HEK293 (cell line): ENCODE results near the gene CXCL3.

Source experiments
- CTCF ChIA-PET: fragments of 350-600 bp; formaldehyde crosslinking; extraction: SDS; loops from one replicate; lab custom pipeline; 2021; ENCODE audit warnings: antibody characterized with exemption; lab: Yijun Ruan, JAX
- POLR2A ChIA-PET: fragments of 300-600 bp; formaldehyde crosslinking; extraction: SDS; loops from one replicate; lab custom pipeline; 2020; ENCODE audit warnings: antibody characterized with exemption, inconsistent platforms; lab: Yijun Ruan, JAX
- H3K27ac ChIP-seq: fragments of 200-500 bp; sonication (Bioruptor generic); 2 replicates; pipeline ENCODE4 v1.5.1; 2014; ENCODE audit warnings: low read depth, low read length, control low read depth, inconsistent platforms; ENCODE audit errors: extremely low read depth
- H3K36me3 ChIP-seq, 2 experiments: fragments of 200-500 bp in 1 of 2; sonication (Bioruptor generic) in 1 of 2; 1 replicate in 1 of 2; 2 replicates in 1 of 2; pipeline ENCODE4 v1.5.1; 2014 to 2017; ENCODE audit warnings: inconsistent platforms in 2 of 2, low read length in 2 of 2; ENCODE audit not compliant: control insufficient read depth in 2 of 2, insufficient read depth in 1 of 2
- H3K4me1 ChIP-seq: fragments of 200-500 bp; sonication (Bioruptor generic); 2 replicates; pipeline ENCODE4 v1.5.1; 2014; ENCODE audit warnings: mild to moderate bottlenecking, low read length, inconsistent platforms; ENCODE audit not compliant: control insufficient read depth, insufficient read depth
- H3K4me3 ChIP-seq: 2 replicates; pipeline ENCODE4 v1.5.1; 2011; ENCODE audit warnings: low read depth, mild to moderate bottlenecking, control low read depth, low read length, moderate library complexity
- H3K9me3 ChIP-seq: fragments of 200-500 bp; sonication (Bioruptor generic); 2 replicates; pipeline ENCODE4 v1.5.1; 2014; ENCODE audit warnings: low read depth, low read length, inconsistent platforms; ENCODE audit not compliant: control insufficient read depth, insufficient read depth
- GLIS1 ChIP-seq: fragments of 450-650 bp; formaldehyde crosslinking; IDR thresholded peaks from 2 replicates; pipeline ENCODE4 v1.5.1; 2016; ENCODE audit warnings: missing biosample characterization, missing genetic modification characterization
- KLF10 ChIP-seq: fragments of 450-650 bp; IDR thresholded peaks from 2 replicates; pipeline ENCODE4 v1.5.1; 2018; ENCODE audit warnings: missing biosample characterization, mild to moderate bottlenecking, missing genetic modification characterization
- MEIS1 ChIP-seq: sonication (generic); formaldehyde crosslinking; IDR thresholded peaks from 2 replicates; pipeline ENCODE4 v1.8.1; 2022; ENCODE audit warnings: missing genetic modification reagents, mild to moderate bottlenecking, borderline replicate concordance
- OSR2 ChIP-seq: fragments of 450-650 bp; formaldehyde crosslinking; IDR thresholded peaks from 2 replicates; pipeline ENCODE4 v1.5.1; 2016; ENCODE audit warnings: missing biosample characterization, missing genetic modification characterization
- OVOL3 ChIP-seq: fragments of 450-650 bp; formaldehyde crosslinking; IDR thresholded peaks from 2 replicates; pipeline ENCODE4 v1.5.1; 2016; ENCODE audit warnings: missing biosample characterization, missing genetic modification characterization
- SCRT2 ChIP-seq: fragments of 450-650 bp; formaldehyde crosslinking; IDR thresholded peaks from 2 replicates; pipeline ENCODE4 v1.5.1; 2016; ENCODE audit warnings: missing biosample characterization, missing genetic modification characterization
- SP2 ChIP-seq: fragments of 450-650 bp; formaldehyde crosslinking; IDR thresholded peaks from 2 replicates; pipeline ENCODE4 v1.5.1; 2016; ENCODE audit warnings: missing biosample characterization, missing genetic modification characterization
- YY1 ChIP-seq: fragments of 450-650 bp; formaldehyde crosslinking; IDR thresholded peaks from 2 replicates; pipeline ENCODE4 v1.5.1; 2018; ENCODE audit warnings: missing biosample characterization, missing genetic modification characterization
- ZBTB1 ChIP-seq: fragments of 450-650 bp; formaldehyde crosslinking; IDR thresholded peaks from 2 replicates; pipeline ENCODE4 v1.5.1; 2016; ENCODE audit warnings: missing biosample characterization, missing genetic modification characterization
- ZBTB48 ChIP-seq: fragments of 450-650 bp; formaldehyde crosslinking; IDR thresholded peaks from 2 replicates; pipeline ENCODE4 v1.5.1; 2016; ENCODE audit warnings: missing biosample characterization, missing genetic modification characterization
- ZBTB49 ChIP-seq: fragments of 450-650 bp; formaldehyde crosslinking; IDR thresholded peaks from 2 replicates; pipeline ENCODE4 v1.5.1; 2016; ENCODE audit warnings: missing biosample characterization, missing genetic modification characterization, low read depth
- ZBTB7A ChIP-seq: fragments of 450-650 bp; formaldehyde crosslinking; IDR thresholded peaks from 2 replicates; pipeline ENCODE4 v1.5.1; 2016; ENCODE audit warnings: low read depth, missing biosample characterization, missing genetic modification characterization
- ZFHX2 ChIP-seq: fragments of 450-650 bp; formaldehyde crosslinking; conservative IDR thresholded peaks from 2 replicates; pipeline ENCODE4 v1.5.1; 2016; ENCODE audit warnings: missing biosample characterization, missing genetic modification characterization
- ZNF133 ChIP-seq: fragments of 450-650 bp; formaldehyde crosslinking; IDR thresholded peaks from 2 replicates; pipeline ENCODE4 v1.5.1; 2016; ENCODE audit warnings: missing biosample characterization, missing genetic modification characterization
- ZNF157 ChIP-seq: fragments of 450-650 bp; formaldehyde crosslinking; IDR thresholded peaks from 2 replicates; pipeline ENCODE4 v1.5.1; 2016; ENCODE audit warnings: missing biosample characterization, missing genetic modification characterization
- ZNF214 ChIP-seq: fragments of 450-650 bp; formaldehyde crosslinking; IDR thresholded peaks from 2 replicates; pipeline ENCODE4 v1.5.1; 2017; ENCODE audit warnings: missing biosample characterization, mild to moderate bottlenecking, missing genetic modification characterization, borderline replicate concordance
- ZNF248 ChIP-seq: fragments of 450-650 bp; formaldehyde crosslinking; IDR thresholded peaks from 2 replicates; pipeline ENCODE4 v1.5.1; 2017; ENCODE audit warnings: missing biosample characterization, missing genetic modification characterization
- ZNF266 ChIP-seq: fragments of 450-650 bp; formaldehyde crosslinking; IDR thresholded peaks from 2 replicates; pipeline ENCODE4 v1.5.1; 2016; ENCODE audit warnings: missing biosample characterization, missing genetic modification characterization, low read depth
- ZNF324 ChIP-seq: fragments of 450-650 bp; formaldehyde crosslinking; IDR thresholded peaks from 2 replicates; pipeline ENCODE4 v1.5.1; 2016; ENCODE audit warnings: missing biosample characterization, missing genetic modification characterization
- ZNF335 ChIP-seq: fragments of 450-650 bp; formaldehyde crosslinking; conservative IDR thresholded peaks from 2 replicates; pipeline ENCODE4 v1.5.1; 2016; ENCODE audit warnings: missing biosample characterization, missing genetic modification characterization
- ZNF37A ChIP-seq: fragments of 450-650 bp; IDR thresholded peaks from 2 replicates; pipeline ENCODE4 v1.5.1; 2018; ENCODE audit warnings: missing biosample characterization, missing genetic modification characterization
- ZNF426 ChIP-seq: fragments of 450-650 bp; formaldehyde crosslinking; IDR thresholded peaks from 2 replicates; pipeline ENCODE4 v1.5.1; 2017; ENCODE audit warnings: missing biosample characterization, missing genetic modification characterization, mild to moderate bottlenecking, inconsistent platforms, moderate library complexity
- ZNF555 ChIP-seq: fragments of 450-650 bp; formaldehyde crosslinking; conservative IDR thresholded peaks from 2 replicates; pipeline ENCODE4 v1.5.1; 2017; ENCODE audit warnings: missing biosample characterization, mild to moderate bottlenecking, missing genetic modification characterization, inconsistent platforms
- ZNF624 ChIP-seq: fragments of 450-650 bp; formaldehyde crosslinking; IDR thresholded peaks from 2 replicates; pipeline ENCODE4 v1.5.1; 2017; ENCODE audit warnings: missing biosample characterization, missing genetic modification characterization
- ZNF626 ChIP-seq: fragments of 450-650 bp; sonication (Bioruptor Pico); formaldehyde crosslinking; IDR thresholded peaks from 2 replicates; pipeline ENCODE4 v1.5.1; 2018; ENCODE audit warnings: missing biosample characterization, missing genetic modification characterization, inconsistent platforms
- ZNF658 ChIP-seq: fragments of 450-650 bp; formaldehyde crosslinking; IDR thresholded peaks from 2 replicates; pipeline ENCODE4; 2016; ENCODE audit warnings: missing biosample characterization, missing genetic modification characterization
- ZNF776 ChIP-seq: fragments of 450-650 bp; formaldehyde crosslinking; IDR thresholded peaks from 2 replicates; pipeline ENCODE4 v1.5.0; 2017; ENCODE audit warnings: missing biosample characterization, missing genetic modification characterization, borderline replicate concordance
- ZNF777 ChIP-seq: fragments of 450-650 bp; formaldehyde crosslinking; IDR thresholded peaks from 2 replicates; pipeline ENCODE4 v1.5.1; 2017; ENCODE audit warnings: missing biosample characterization, missing genetic modification characterization, borderline replicate concordance
- TF ChIP-seq, protein P1 (sequence below): fragments of 450-650 bp; IDR thresholded peaks from 2 replicates; pipeline ENCODE4 v1.5.1; 2018; ENCODE audit warnings: missing biosample characterization, mild to moderate bottlenecking, missing genetic modification characterization
- TF ChIP-seq, protein P2 (sequence below): sonication (generic); formaldehyde crosslinking; IDR thresholded peaks from 2 replicates; pipeline ENCODE4 v1.8.1; 2022; ENCODE audit warnings: mild to moderate bottlenecking, moderate library complexity, missing genetic modification reagents

CXCL3 gene

DNA sequence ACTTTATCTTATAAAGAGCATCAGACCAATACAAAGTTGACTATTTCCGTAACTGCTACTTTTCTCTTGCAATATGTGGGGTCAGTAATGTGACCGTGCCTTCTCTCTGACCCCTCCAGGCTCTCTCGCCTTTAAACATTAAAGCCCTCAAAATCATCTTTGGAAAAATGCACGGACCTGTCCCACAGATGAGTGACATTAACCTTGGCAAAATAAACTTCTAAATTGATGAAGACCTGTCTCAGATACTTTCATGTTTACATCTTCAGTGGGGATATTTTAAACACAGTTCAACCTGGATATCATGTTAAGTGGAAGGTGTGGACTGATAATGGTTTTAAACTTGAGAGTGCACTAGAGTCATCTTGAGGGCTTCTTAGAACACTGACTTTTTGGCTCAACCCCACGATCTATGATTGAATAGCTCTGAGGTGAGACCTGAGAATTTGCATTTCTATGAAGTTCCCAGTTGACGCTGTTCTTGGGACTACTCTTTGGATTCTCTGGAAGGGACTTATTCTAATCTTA is 26.7 kb upstream of the CXCL3 start (continued):
- TF ChIP-seq ZBTB49 (tag by site-specific recombination): no peak
- no peak for TF ChIP-seq ZNF626 (tag by site-specific recombination)
- TF ChIP-seq, all 188 proteins: peak for 0

DNA sequence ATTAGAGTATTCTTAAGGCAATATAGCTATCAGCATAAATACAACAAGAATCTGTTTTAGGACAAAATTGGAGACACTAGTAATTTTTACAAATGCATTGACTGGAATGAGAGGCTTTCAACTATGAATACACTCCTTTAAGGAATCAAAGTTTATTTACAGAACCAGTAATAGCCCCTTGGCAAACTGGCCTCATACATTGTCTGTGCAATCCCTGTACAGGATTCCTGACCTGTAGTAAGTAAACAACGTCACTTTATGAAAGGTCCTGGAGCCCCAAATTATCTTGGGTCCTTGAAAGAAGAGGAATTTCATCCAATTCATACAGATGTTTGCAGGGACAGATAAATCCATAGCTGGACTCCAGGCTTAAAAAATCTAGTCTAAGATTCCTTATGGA is 25.4 kb upstream of the CXCL3 start:
- POLR2A ChIA-PET: no interaction called here
- no peaks in the 10 kb centered on the region for H3K36me3 ChIP-seq
- CTCF ChIA-PET: no interaction called here
- H3K4me3 ChIP-seq: no peak overlapping the region
- no peak overlapping the region for H3K27ac ChIP-seq
- TF ChIP-seq SP2 (tag by site-specific recombination): no peak
- no peak for TF ChIP-seq SCRT2 (tag by site-specific recombination)
- TF ChIP-seq KLF10 (tag by site-specific recombination): no peak
- TF ChIP-seq OSR2 (tag by site-specific recombination): no peak
- TF ChIP-seq ZNF426 (tag by site-specific recombination): no peak
- TF ChIP-seq ZNF248: no peak
- TF ChIP-seq ZNF335 (tag by site-specific recombination): no peak
- TF ChIP-seq ZNF658 (tag by site-specific recombination): no peak
- no peak for TF ChIP-seq MEIS1
- TF ChIP-seq ZBTB48 (tag by site-specific recombination): no peak
- no peak for TF ChIP-seq ZNF133 (tag by site-specific recombination)
- TF ChIP-seq ZNF324 (tag by site-specific recombination): no peak
- TF ChIP-seq GLIS1 (tag by site-specific recombination): no peak
- TF ChIP-seq ZNF266 (tag by site-specific recombination): no peak
- H3K9me3 ChIP-seq: no peaks in the 10 kb centered on the region
- H3K4me1 ChIP-seq: no peaks in the 10 kb centered on the region

- POLR2A ChIA-PET: no interaction called here
- no peak overlapping the region for H3K4me3 ChIP-seq
- TF ChIP-seq ZBTB1: no peak
- TF ChIP-seq ZNF777 (tag by site-specific recombination): no peak
- TF ChIP-seq ZNF37A (tag by site-specific recombination): no peak
- TF ChIP-seq ZNF335 (tag by site-specific recombination): no peak
- no peak for TF ChIP-seq YY1
- no peak for TF ChIP-seq ZNF214 (tag by site-specific recombination)
- TF ChIP-seq ZNF157: no peak
- TF ChIP-seq ZFHX2: no peak
- no peak for TF ChIP-seq OVOL3
- no peak for TF ChIP-seq ZNF555 (tag by site-specific recombination)
- TF ChIP-seq, protein P1, sequence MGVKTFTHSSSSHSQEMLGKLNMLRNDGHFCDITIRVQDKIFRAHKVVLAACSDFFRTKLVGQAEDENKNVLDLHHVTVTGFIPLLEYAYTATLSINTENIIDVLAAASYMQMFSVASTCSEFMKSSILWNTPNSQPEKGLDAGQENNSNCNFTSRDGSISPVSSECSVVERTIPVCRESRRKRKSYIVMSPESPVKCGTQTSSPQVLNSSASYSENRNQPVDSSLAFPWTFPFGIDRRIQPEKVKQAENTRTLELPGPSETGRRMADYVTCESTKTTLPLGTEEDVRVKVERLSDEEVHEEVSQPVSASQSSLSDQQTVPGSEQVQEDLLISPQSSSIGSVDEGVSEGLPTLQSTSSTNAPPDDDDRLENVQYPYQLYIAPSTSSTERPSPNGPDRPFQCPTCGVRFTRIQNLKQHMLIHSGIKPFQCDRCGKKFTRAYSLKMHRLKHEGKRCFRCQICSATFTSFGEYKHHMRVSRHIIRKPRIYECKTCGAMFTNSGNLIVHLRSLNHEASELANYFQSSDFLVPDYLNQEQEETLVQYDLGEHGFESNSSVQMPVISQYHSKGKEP (tag by site-specific recombination): no peak
- TF ChIP-seq ZNF776 (tag by site-specific recombination): no peak
- TF ChIP-seq, protein P2, sequence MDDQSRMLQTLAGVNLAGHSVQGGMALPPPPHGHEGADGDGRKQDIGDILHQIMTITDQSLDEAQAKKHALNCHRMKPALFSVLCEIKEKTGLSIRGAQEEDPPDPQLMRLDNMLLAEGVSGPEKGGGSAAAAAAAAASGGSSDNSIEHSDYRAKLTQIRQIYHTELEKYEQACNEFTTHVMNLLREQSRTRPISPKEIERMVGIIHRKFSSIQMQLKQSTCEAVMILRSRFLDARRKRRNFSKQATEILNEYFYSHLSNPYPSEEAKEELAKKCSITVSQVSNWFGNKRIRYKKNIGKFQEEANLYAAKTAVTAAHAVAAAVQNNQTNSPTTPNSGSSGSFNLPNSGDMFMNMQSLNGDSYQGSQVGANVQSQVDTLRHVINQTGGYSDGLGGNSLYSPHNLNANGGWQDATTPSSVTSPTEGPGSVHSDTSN (CRISPR knock-in tag): no peak
- no peak for TF ChIP-seq ZBTB7A (tag by site-specific recombination)
- no peak for TF ChIP-seq ZNF133 (tag by site-specific recombination)
- no peak for TF ChIP-seq ZNF624 (tag by site-specific recombination)
- TF ChIP-seq ZNF266 (tag by site-specific recombination): no peak
- CTCF ChIA-PET: no interaction called here
- no peaks in the 10 kb centered on the region for H3K36me3 ChIP-seq
- H3K9me3 ChIP-seq: no peaks in the 10 kb centered on the region
- H3K4me1 ChIP-seq: no peaks in the 10 kb centered on the region
- H3K27ac ChIP-seq: no peak overlapping the region
These were observed 24.5 kb upstream of the CXCL3 start for GRCh38 chr4:74062953-74063352.
